DMS79 treated with DMSO at 0.1 percent for 48 hours (cell line): Measurements from ENCODE around the gene AKAP6.

ENCODE experiments used
- DNase-seq: peaks from one replicate; lab custom pipeline; 2025; lab: John Stamatoyannopoulos, UW

Gene AKAP6, protein sequence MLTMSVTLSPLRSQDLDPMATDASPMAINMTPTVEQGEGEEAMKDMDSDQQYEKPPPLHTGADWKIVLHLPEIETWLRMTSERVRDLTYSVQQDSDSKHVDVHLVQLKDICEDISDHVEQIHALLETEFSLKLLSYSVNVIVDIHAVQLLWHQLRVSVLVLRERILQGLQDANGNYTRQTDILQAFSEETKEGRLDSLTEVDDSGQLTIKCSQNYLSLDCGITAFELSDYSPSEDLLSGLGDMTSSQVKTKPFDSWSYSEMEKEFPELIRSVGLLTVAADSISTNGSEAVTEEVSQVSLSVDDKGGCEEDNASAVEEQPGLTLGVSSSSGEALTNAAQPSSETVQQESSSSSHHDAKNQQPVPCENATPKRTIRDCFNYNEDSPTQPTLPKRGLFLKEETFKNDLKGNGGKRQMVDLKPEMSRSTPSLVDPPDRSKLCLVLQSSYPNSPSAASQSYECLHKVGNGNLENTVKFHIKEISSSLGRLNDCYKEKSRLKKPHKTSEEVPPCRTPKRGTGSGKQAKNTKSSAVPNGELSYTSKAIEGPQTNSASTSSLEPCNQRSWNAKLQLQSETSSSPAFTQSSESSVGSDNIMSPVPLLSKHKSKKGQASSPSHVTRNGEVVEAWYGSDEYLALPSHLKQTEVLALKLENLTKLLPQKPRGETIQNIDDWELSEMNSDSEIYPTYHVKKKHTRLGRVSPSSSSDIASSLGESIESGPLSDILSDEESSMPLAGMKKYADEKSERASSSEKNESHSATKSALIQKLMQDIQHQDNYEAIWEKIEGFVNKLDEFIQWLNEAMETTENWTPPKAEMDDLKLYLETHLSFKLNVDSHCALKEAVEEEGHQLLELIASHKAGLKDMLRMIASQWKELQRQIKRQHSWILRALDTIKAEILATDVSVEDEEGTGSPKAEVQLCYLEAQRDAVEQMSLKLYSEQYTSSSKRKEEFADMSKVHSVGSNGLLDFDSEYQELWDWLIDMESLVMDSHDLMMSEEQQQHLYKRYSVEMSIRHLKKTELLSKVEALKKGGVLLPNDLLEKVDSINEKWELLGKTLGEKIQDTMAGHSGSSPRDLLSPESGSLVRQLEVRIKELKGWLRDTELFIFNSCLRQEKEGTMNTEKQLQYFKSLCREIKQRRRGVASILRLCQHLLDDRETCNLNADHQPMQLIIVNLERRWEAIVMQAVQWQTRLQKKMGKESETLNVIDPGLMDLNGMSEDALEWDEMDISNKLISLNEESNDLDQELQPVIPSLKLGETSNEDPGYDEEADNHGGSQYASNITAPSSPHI (N-terminal part only)

DNA sequence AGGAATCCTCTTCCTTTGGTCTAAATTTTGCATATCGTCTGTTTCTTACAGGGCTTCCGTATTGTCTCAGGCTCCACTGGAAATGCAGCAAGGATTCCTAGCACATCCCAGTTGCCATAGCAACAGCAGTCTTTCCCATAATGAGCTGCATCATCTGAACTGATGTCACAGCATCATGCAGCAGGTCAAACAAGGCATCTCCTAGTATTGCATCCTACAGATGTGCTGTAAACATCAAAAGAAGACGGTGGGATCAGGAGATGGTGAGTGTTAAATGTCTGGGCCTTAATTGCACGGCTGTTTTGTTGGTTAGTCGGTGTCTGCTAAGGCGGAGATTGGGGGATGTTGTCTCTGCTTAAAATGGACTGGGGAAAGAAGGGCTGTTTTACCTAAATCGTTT lies at the start of gene AKAP6:
Gene AKAP6, plus strand, starts transcription at position 153 of the 400 bp plus-strand sequence. CDS start 104,196 bp downstream, outside the sequence.
- no peak for DNase-seq

DNA sequence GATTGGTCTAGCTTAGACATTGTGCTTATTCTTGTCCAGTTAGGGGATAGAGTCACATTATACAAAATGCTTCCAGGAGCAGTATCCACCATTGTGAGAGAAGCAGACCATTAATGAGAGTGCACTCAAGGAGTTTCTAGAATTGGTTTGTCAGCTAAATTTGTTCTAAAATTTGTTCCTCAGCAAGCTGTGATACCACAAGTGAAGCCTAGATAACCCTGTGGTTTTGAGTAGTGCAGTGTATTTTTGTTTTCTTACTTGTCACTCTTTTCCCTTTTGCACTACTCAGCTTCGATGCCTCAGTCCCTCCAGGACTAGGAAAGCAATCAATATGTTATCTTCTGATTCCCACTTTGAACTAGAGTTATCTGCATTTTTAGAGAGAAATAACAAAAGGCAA lies 42.5 kb upstream of the AKAP6 start:
- no peak for DNase-seq

DNA sequence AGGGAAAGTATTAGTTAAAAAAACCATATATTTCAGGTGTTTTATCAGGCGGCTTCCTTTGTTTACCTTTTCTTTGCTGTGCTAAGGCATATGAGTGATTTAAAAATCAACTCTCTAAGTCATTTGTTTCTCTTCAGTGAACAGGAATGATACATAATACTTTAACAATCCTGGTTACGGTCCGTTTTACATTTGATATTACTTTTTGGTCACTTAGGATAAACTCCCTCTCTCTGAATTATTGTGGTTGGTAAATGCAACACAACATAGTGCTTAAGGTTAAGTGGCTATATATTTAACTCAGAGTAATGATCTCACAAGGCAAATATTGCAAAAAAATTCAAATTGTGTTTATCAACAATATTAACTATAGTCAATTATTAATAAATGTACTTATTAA lies 32.7 kb upstream of the AKAP6 start:
- no peak for DNase-seq

DNA sequence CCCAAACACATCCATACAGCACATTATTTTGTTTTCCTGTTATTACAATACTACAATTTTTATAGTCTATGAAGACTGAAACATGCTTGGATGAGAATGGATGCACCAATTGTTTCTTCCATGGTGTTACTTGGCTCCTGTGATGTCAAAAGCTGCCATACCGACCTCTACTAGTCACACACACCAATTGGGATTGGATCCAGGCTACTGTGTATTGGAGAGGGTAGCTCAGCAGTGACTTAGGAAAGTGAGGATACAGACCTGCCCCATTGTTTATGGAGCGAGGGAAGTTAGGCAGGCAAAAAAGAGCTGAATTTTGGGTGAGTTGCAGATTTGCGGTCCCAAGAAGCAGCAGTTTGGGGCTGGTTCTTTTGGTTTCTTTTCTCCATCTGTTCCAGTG lies 30.8 kb upstream of the AKAP6 start:
- no peak for DNase-seq

DNA sequence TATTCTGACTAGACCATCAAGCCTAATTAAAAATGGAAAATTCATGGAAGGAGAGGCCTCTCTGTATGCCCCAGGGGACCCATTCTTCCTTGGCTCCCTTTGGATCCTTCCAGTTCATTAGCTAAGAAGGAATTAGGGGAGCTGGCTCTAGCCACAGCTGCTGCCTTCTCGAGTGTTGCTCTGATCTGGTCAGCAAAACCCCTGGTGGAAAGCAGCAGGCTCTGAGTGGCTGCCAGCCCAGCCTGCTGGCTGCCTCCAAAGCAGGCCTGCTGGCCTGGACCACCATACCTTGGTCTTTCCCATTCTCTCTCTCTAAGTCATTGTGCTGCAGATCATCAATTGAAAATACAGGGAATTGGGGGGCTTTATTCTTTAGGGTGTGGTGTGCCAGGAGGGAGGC lies 29.0 kb upstream of the AKAP6 start:
- DNase-seq = no peak

DNA sequence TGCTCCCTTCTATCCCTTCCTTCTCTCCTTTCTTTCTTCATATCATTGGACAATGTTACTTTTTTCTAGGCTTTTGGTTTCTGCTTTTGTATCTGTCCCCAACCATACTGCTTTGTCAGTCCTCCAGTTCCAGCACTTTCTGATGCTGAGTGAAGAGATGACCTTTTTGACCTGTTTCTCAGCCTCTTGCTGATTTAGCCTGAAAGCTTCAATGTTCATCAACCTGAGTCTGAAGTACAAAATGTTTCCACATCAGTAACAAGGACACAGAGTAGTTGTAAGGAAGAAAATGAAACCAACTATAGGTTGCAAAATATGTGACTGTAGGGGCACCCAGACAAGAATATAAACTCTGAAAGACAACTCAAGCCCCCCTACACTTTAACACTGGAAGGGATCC lies 25.2 kb upstream of the AKAP6 start:
- DNase-seq = no peak

DNA sequence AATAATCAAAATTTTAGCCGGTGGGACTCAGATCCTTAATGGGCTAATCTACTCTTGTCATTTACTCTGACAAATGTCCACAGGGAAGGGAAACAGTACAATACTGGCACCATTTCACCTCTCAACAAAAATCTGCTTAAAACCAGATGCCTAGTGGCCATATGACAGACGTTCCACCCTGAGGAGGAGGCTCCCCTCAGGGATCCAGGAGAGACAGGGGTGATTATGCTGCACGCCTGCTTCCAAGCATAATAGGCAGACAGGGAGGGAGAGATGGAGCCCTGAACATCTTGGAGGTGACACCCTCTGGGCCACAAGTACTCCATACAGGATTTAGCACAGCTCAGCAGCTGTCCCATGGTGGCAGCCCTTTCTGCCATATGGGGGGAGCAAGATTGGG lies 24.8 kb upstream of the AKAP6 start:
- no peak for DNase-seq

DNA sequence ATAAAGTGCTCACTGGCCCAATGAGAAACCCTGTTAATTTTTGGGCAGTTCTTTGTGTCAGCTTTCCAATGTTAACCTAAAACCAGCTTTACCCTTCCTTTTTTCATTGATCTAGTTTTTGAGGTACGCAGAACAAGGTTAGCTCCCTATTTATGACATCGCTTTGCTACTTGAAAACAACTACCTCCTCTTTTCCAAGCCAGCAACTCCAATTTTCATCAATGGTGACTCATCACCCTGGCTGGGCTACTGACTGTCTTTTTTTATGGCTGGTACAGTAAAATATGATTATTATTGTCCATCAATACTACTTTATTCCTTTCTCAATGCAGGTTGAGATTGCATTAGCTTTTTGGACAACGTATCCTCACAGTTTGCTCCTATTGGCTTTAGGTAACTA lies 22.5 kb upstream of the AKAP6 start:
- DNase-seq = no peak

DNA sequence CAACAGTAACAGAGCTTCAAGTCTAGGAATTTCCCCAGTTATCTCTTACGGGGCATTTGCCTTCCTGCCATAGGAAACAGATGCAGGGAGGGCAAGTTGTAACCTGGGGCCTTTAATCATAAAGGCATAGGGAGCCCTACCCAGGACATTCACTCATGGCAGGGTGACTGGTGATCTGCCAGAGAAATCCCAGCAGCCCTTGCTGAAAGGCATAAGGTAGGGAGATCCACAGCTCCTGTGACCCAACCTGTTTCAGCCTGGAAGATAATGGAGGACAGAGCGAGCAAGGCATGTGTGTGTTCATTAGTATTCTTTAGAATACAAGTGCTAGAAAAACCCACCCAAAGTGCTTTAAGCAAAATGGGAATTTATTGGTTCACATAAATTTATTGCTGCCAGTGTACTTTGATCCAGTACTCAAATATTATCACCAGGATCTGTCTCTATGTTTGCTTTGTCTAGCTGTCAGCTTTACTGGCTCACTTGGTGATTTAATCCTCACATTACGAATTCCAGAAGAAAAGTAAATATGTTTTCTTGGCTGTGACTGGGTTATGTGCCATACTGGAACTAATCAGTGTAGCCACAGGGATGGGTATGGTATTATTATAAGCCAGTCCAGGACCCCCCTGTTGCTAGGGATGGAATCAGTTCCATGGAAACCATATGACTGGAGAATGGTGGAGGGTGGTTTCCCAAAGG lies 21.1 kb upstream of the AKAP6 start:
- no peak for DNase-seq

DNA sequence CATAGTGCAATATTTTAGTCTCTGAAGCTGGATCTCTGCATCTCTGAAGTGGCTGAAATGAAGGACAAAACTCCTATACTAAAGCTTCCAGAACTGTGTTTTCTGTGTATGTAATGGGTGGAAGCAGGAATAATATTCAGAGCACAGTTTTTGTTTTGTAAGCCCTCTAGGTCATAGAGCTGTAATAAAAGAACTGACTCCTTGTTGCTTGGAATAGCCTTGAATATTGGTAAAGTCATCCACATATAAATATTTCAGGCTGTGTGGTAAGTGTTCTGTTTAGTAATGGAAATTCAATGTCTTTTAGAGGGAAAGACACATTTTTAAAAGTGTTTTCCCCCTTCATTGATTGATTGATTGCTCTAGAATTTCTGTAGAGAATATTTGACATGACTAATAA lies 18.2 kb upstream of the AKAP6 start:
- DNase-seq = no peak

DNA sequence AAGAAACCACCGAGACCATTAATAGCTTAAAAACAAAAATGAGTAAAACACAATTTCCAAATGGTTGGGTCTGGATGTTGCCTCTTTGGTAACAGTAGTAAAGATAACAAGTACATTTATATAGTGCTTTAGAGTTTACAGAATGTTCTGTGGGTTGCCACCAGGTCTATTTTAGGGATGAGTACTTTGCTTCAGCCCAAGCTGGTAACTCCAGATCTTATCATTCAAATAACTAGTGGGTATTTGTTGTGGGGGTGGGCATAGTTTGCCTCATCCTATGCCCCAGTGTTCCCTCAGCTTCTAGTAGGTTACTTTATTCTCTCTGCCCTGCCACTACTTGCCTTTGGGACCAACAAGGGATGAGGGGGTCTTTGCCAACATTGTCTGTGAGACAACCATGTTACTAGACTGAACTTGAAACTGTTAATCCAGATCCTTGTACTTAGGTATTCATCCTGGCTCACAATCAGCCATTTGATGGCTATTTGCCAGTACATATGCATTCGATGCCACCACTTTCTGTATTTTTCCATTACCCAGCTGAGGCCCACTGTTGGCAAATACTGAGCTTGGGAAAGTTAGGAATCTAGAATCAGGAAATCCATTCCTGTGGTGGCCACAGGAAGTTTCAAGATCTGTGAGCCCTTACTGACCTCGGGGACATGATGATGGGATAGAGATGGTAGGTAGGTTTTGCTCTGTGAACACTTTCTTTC lies 17.6 kb upstream of the AKAP6 start:
- DNase-seq = no peak

DNA sequence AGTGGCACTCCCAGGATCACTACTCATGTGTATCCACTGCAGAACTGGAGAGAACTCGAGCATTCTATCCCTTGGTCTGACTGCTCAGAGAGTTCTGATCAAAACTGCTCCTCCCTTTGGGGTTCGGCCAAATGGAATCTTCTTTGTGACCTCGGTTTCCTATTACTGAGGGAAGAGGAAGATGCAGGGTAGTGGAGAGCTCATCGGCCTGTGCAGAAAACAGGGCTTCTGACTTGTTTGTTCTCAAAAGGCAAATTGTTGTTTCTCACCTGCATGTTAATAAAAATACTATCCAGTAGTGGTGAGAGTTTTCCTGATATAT lies 17.1 kb upstream of the AKAP6 start:
- no peak for DNase-seq

DNA sequence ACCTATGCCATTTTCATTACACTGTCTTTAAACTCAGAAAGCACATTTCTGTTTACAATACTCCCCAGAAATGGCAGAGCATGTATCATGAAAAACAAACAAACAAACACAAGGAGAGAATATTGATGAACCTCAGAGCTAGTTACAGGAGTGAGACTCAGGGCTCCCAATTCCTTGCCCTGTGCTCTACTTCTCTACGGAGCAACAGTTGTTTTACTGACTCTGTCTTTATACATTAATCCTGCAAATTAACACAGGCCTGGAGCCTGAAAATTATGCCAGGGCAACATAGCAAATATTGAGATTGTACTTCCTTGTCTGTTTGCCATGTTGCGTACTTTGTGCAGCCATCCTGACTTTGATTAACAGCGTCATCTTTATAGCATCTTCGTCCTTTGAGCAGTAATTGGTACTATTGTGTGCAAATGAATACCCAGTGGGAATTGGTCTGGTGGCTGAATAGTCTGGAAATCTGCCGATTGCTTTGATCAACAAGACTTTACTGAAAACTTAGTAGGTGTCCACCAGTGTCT lies 15.2 kb upstream of the AKAP6 start:
- DNase-seq = no peak

DNA sequence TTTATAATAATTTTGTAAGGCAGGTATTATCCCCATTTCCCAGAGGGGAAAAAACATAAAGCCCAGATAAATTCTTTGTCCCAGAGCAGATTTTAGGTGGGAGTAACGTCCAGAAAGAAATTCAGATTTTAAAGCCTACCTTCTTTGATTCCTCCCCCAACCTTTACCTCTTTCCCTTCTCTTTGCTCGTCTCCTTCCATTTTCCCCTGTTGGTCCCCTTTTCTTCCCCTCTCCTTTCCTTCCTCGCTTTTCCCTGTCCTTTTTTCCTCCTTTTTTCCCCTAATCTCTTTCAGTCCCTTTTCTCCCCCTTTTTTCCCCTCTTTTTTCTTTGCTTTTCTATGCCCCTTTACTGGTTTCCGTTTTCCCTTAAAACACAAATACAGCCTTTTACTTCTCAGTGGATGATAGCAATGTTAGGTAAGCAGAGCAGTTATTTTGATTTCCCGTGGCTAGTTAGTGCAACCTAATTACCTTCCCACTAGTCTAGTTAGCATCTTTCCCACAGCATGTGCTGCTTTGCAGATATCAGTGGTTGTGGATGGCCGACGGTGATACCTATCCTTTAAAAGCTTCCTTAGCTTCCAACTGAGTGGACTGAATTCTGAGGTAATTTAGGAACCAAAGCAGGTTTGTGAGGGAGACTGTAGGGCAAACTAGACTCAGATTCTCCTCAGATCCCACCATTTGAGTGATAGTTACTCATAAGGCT lies 10.9 kb upstream of the AKAP6 start:
- no peak for DNase-seq

DNA sequence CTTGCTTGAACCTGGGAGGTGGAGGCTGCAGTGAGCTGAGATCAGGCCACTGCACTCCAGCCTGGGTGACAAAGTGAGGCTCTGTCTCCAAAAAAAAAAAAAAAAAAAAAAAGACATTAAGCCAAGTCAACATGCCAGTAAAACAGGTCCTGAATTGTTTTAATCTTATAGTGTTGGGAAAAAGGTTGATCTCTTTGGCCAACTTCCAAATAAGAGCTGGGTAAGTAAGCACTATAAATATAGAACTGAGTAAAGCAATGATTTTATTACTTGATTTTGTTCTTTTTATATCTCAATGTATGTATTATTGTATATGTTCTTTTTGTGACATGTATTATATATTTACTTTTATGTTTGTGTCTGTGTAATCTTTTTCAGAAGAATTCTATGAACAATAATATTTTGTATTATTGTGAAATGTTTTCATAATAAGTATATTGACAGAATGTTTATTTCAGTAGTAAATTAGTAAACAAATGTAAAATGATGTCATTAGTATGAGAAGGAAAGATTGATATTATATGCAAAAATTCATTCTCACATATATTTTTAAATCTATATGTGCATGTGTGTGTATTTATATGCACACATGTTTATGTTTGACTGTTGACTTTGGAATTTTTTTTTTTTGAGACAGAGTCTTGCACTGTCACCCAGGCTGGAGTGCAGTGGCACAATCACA lies 9.6 kb upstream of the AKAP6 start:
- DNase-seq = no peak

DNA sequence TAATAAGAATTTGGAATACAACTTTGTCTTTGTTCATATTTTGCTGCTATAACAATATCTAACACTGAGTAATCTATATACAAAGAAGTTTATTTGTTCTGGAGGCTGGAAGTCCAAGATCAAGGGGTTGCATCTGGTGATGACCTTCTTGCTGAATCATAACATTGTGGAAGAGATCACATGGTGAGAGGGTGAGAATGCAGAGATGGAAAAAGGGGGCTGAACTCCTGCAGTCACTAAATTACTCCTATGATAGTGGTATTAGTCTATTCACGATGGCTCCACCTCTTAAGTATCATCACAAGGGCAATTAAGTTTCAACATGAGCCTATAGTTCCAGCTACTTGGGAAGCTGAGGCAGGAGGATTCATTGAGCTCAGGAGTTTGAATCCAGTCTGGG lies 4.5 kb upstream of the AKAP6 start:
- no peak for DNase-seq

DNA sequence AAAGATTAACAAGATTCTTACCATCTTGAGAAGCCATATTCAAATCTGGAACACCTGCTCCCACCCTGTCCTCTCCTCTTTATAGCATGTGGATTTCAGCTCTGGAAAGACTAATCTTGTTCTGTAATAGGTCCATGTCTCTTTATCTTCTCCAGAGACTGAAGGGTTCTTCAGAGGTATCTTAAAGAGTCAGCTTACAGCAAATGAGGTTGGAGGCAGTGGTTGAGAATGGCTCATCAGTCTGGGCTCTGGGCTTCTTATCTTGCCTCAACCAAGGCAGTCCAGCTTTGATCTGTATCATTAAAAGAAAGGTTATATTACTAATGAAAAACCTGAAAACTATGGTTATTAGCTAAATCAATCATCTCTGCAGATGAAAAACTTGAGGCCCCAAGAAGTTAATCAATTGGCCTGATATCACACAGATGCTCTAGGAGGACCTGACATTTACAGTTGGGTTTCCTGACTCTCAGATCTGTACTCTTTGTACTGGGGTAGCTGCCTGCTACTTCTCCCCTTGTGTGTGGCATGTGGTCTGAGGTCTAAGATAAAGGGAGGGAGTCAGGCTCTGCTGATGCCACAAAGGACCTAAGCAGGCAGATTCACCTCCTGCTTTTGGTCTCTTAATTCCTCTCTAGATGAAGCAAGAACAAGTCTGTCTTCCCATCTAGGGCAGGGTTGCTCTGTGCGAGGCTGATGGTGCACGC lies 1.7 kb upstream of the AKAP6 start:
- no peak for DNase-seq

DNA sequence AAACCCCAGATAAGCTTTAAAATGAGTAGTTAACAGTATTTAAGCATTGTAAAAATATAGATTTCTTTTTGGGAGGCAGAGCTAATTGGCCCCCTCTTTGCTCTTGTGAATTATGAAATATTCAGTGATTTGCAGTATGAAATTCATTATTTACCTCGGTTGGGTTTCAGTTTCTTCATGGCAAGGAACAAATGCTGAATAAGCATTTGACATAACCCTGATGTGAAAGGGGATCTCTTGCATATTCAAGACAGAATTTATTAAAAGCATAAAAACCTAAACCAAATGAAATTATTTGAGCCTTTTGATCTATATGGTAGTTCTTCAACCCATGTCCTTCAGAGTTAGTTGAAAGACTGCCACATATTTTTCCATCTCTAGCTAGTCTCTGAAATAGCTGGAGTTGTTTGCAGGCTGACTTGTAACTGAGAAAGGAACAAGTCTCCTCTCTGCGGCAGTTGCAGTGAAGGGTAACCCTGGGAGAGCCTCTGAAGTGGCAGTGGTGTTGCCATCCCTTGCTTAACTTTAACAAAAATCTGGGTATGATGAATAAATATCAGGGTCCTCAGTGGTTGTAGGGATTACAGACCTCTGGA lies 690 bp downstream of the AKAP6 start:
- no peak for DNase-seq
